GM18505 (cell line): Measurements from ENCODE around the gene ATP6V0D1.

Source experiments
- ATAC-seq: cut with Tn5 transposase; IDR thresholded peaks from one replicate; pipeline ENCODE4 v1.9.1; 2021; ENCODE audit not compliant: unreplicated experiment
- POLR2A ChIP-seq: IDR thresholded peaks from 4 replicates; pipeline ENCODE4 v1.6.1; 2011; ENCODE audit warnings: borderline replicate concordance; ENCODE audit not compliant: insufficient read depth, insufficient read length; ENCODE audit errors: extremely low read depth

ATP6V0D1 gene

GRCh38 chr16:67463691-67464090 is 17.3 kb downstream of the ATP6V0D1 start:
- TF ChIP-seq POLR2A: no peak
- ATAC-seq: no peak

DNA sequence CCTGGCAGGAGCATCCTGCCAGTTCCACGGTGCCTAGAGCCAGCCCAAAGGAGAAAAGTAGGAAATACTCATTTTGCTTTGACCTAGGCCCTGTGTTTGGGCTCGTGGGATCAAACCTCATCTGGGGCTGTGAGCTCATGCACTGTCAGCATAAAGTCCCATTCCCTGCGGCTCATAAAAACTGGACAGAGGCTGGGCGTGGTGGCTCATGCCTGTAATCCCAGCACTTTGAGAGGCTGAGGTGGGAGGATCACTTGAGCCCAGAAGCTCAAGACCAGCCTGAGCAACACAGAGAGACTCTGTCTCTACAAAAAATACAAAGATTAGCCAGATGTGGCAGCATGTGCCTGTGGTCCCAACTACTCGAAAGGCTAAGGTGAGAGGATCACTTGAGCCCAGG is 17.9 kb downstream of the ATP6V0D1 start:
- no peak for ATAC-seq
- no peak for TF ChIP-seq POLR2A

DNA sequence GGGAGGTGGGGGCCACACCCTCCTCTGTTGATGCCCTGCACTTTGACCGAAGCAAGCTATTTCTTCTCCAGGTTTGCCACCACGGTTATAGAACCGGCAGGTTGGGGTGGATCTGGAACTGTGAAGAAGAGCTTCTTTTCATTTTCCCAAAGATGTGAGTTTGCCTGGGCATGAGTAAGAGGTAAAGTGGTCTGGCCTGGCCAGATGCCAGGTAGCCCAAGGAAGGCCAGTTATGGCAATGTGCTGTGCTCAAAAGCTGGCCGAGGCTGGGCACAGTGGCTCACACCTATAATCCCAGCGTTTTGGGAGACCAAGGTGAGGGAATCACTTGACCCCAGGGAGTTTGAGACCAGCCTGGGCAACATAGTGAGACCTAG is 18.7 kb downstream of the ATP6V0D1 start:
- no peak for TF ChIP-seq POLR2A
- ATAC-seq: no peak

DNA sequence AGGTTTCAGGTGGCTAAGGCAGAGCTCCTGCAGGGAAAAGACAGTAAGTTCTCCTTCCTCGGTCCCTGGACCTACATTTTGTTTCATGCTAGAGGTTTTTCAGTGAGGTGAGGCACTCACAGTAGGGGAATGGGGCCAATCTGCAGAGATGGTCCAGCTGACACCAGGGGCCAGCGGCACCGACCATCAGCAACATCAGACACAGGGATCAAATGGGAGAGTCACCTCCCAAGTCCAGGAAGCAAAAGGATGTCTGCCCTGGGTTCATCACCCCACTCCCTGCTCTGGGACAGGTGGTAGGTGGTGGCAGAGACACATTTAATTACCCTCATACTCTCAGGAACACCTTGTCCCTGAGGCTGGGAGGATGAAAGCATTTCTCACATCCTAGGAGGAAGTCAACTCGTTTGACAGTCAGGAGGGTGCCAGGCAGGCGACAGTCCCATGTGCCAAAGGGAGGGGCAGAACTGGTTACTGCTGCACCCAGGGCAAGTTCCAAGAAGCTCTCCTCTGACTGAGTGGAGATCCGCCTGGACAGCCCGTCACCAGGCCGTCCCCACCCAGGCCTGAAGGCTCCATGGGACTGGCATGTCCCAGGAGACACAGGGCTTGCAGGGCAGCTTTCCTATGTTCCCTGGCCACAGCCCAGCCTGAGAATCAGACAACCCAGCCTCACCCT is 19.2 kb downstream of the ATP6V0D1 start:
- no peak for TF ChIP-seq POLR2A
- no peak for ATAC-seq

DNA sequence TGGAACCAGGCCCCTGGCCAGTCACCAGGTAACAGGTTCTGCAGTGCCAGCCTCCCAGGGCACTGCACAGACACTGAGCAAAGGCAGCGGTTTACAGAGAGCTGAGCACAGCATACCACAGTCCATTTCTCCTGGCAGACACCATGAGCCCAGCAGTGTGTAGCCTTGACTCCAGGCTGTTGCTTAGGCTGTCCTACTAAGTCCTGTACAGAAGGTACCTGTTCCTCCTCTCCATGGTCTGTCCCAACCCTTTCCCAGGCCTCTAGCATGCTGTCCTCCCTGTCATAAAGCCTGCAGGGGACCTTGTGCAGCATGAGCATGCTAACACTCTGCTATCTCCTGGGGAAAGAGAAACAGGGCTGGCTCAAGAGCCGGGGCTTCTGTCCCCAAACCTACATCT is 20.0 kb downstream of the ATP6V0D1 start:
- no peak for TF ChIP-seq POLR2A

DNA sequence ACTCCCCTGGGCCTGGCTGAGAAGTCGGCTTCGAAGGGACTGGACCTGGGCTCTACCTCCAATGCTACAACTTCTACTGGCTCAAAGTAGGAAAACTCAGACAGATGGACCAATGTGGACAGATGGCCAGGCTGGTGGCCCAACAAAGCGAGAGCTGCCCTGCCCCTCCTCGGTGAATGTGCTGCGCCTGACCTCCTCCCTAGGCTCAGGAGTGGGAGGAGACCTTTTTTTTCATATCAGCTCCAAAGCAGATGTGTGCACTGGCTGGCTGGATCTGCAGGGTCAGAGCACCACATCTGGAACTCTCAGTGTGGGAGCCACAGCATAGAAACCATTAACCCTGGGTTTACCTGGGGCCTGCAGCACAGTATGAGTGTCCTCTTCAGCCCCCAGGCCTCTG is 20.8 kb downstream of the ATP6V0D1 start:
- no peak for ATAC-seq
- TF ChIP-seq POLR2A: no peak

More for the DNA sequence above, 20.0 kb downstream of the ATP6V0D1 start:
- no peak for ATAC-seq

- no peak for ATAC-seq
- no peak for TF ChIP-seq POLR2A
Measured at GRCh38 chr16:67459861-67460150, 21.2 kb downstream of the ATP6V0D1 start.

DNA sequence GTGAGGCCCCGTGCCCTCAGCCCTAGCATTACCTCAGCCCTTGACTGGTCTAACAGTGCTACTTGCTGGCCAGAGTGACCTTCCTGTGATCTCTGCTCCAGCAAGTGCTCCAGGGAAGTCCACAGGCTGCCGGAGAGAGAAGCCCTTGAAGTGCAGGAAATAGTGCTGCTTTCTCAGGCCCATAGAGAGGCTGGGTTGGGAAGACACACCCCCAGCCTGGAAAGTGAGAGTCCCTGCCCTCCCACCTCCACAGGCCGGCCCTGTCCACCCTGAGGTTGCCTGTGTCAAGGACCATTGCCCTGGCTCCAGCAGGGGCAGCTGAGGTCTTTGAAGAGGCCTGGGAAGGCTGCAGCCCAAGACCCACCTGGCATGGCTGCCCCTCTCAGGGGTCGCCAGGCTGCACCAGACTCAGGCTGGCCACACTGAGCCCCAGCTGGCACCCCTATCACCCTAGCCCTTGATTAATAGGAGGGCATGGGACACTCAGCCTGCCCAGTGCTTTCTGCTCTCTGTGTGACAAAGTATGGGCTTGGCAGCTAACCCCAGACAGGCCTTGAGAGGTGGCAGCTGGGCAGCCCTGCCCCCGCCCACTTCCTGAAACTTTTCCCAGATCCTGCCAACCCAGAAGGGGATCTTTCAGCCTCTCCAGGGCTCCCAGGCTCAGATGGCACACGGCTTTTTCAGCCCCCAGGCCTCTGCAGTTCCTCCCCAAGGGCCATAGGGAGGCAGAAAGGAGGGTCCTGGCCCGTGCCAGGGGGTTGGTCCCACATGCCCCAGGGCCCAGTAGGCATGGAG is 21.7 kb downstream of the ATP6V0D1 start:
- ATAC-seq: no peak
- TF ChIP-seq POLR2A: no peak

GRCh38 chr16:67458121-67458641 is 22.8 kb downstream of the ATP6V0D1 start:
- TF ChIP-seq POLR2A: no peak
- no peak for ATAC-seq

- TF ChIP-seq POLR2A: no peak
- ATAC-seq: no peak
Measured at GRCh38 chr16:67457611-67458010, 23.3 kb downstream of the ATP6V0D1 start.

GRCh38 chr16:67456391-67457081 is 24.4 kb downstream of the ATP6V0D1 start:
- ATAC-seq: no peak
- no peak for TF ChIP-seq POLR2A

- ATAC-seq: no peak
- no peak for TF ChIP-seq POLR2A
Measured at GRCh38 chr16:67454852-67455251, 26.1 kb downstream of the ATP6V0D1 start.

- no peak for TF ChIP-seq POLR2A
- ATAC-seq: no peak
Measured at GRCh38 chr16:67454104-67454503, 26.9 kb downstream of the ATP6V0D1 start.
